NCI-H748 (cell line): ENCODE results near the gene EPHX1.
"Not testable (repeated sequence)": the region's sequence is repeated elsewhere in the genome, so short reads cannot be mapped to it uniquely, and the experiment has no call there.

Source experiments
- DNase-seq: peaks from one replicate; lab custom pipeline; 2025; ENCODE audit not compliant: unreplicated experiment; lab: John Stamatoyannopoulos, UW

The EPHX1 gene

DNA sequence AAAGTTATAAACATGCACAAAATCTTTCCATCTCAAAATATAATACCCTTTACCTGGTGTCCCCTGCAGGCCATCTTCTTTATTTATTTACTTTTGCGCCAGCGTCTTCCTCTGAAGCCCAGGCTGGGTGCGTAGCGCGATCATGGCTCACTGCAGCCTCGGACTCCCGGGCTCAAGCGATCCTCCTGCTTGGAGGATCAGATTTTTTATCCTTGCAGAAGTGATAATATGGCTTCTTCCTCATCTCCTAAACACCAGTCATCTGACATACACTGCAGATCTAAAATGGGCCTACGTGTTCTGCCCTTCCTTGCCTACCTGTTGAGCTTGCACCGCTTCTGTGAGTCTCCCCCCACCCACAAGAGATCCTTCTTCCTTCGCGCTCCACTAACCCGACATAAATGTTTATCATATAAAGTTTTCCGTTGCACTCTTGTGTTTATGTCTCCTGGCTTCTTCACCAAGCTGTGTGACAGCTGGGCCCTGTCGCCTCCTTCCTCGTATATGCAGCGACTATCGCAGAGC, 32.8 kb upstream of the EPHX1 start:
- peak; percentile 61 for DNase-seq

DNA sequence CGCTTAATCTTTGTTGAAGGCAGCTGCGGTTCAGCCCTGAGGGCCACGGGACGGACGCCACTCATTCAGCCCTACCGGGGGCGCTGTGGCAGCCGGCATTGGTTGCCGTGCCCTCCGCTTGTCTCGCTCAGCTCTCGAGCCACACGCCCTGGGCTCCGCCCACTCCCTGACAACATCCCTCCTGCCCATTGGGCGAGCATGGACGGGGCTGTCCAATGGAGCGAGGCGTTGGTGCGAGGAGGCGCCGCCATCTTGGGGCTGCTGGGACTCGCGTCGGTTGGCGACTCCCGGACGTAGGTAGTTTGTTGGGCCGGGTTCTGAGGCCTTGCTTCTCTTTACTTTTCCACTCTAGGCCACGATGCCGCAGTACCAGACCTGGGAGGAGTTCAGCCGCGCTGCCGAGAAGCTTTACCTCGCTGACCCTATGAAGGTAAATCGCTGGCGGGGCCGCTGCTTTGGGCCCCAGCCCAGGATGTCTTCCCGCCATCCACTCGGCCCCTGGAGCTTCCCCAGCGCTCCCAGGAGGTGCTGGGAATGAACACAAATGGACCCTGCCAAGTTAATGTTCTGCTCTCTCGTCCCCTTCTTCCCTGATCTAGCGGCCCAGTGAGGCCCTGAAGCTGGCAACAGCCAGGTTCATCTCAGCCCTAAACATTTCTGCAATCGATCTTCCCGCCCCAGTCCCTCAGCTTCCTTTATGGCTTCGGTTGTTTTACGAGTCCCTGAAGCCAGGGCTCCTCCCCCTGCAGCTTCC, 32.2 kb upstream of the EPHX1 start, which contains the start of gene SRP9:
Gene SRP9 (plus strand): TSS at position 244 of the 754 bp plus-strand sequence. CDS start 115 bp downstream, at position 359.
- peak; percentile 98 for DNase-seq

DNA sequence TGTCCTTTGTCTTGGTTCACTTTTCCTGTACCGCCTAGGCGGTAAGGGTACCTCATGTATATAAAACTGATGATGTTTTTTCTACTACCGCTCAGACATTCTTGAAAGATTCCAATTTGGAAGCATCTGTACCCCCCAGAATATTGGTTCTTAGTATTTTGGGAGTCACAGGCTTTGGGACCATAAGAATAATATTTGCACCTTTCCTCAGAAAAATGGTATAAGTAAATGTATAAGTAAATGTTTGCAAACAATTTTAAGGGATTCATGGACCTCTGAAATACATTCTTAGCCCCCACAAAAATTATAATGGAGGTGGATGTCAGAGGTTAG, 31.6 kb upstream of the EPHX1 start:
- no peak for DNase-seq

DNA sequence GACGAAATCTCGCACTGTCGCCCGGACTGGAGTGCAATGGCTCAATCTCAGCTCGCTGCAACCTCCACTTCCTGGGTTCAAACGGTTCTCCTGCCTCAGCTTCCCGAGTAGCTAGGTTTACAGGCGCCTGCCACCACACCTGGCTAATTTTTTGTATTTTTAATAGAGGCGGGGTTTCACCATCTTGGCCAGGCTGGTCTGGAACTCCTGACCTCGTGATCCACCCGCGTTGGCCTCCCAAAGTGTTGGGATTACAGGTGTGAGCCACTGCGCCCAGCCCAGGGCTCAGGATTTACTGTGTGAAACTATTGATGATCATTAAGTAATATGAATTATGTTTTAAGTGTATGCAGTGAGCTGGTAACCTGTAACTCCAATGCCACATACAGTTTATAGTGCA, 30.8 kb upstream of the EPHX1 start:
- DNase-seq: not testable (repeated sequence)

DNA sequence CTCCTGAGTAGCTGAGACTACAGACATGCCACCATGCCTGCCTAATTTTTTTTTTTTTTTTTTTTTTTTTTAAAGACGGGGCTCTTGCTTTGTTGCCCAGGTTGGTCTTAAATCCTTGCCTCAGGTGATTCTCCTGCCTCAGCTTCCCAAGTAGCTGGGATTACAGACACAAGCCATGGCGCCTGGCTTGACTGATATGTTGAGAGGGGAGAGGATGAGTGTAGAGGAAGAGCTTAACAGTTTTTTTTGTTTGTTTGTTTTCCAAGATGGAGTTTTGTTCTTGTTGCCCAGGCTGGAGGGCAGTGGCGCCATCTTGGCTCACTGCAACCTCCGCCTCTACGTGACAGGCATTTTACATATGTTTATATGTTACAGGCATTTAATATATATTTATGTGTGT, 29.8 kb upstream of the EPHX1 start:
- no peak for DNase-seq

DNA sequence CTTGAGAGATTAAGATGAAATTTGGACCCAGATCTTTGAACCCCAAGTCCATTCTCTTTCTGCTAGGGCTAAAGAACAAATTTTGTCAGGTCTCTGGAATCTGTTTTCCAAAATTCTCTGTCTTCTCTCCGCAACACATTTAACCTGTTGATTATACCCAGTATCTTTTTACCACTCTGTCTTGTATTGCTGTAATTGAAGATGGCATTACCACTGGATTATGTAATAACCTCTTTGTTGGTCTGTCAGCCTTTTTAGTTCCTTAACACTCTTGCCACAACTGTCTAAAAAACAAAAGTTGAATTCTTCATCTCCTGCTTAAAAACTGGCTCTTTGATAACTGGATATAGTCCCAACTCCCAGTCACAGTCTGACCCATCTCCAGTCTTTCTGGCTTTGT, 29.3 kb upstream of the EPHX1 start:
- no peak for DNase-seq

DNA sequence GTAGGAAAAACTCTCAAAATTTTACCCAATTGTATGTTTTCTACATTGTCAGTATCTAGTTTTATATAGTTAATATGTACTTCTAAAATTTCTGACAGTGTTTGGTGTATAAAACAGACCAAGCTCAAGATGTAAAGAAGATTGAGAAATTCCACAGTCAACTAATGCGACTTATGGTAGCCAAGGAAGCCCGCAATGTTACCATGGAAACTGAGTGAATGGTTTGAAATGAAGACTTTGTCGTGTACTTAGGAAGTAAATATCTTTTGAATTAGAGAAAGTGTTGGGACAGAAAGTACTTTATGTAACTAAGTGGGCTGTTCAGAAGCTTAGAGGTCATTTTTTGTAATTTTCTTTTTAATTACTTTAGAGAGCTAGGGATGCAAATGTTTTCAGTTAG, 20.8 kb upstream of the EPHX1 start:
- DNase-seq: not testable (repeated sequence)

DNA sequence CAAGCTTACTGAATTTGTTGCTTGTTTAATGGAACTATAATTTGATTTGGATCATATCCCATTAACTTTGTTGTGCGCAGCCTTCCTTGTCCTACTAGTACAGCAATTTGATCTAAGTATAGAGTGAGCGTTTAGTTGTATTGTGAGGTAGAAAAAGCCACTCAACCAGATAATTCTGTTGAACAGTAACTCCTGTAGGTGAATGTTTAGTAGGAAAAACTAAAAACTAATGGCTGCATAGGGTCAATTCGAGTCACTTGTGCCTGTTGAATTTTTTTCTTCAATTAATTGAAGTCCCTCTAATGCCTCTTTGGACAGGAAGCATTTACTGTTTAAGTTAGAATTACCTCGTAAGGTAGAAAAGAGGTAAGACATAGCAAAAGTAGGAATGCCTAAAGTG, 15.0 kb upstream of the EPHX1 start:
- DNase-seq: no peak

DNA sequence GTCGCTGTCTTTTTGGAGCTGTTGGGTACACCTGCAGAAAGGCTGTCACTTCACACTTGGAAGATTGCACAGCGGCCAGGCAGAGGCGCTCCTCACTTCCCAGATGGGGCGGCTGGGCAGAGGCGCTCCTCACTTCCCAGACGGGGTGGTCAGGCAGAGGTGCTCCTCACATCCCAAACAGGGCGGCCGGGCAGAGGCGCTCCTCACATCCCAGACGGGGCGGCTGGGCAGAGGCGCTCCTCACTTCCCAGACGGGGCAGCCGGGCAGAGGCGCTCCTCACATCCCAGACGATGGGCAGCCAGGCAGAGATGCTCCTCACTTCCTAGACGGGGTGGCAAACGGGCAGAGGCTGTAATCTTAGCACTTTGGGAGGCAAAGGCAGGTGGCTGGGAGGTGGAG, 13.8 kb upstream of the EPHX1 start:
- DNase-seq: not testable (repeated sequence)

DNA sequence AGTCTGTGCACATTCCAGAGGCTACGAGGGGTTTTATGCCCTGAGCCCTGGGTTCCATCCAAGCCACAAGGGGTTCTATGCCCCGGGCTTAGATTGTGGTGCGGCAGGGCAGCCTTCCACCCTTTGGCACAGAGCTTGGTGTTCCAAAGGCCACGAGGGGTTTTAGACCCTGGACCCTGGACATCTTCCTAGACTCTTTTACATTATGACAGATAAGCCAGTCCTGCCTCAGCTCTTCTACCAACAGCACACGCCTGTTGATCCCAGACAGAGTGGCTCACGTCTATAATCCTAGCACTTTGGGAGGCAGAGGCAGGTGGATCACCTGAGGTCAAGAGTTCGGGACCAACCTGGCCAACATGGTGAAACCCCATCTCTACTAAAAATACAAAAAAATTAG, 8.8 kb upstream of the EPHX1 start:
- DNase-seq: not testable (repeated sequence)

DNA sequence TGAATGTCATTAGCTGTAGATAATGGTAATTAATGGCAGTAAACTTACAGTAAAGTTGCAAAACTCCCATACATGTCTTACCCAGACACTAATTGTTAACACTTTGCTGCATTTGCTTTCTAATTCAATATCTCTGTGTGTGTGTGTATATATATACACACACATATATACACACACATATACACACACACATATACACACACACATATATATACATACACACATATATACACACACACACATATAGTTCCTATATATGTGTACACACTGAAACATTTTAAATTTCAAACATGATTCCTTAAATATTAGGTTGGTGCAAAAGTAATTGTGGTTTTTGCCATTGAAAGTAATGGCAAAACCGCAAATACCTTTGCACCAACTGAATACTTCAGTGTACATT, 3.7 kb upstream of the EPHX1 start:
- DNase-seq: no peak

DNA sequence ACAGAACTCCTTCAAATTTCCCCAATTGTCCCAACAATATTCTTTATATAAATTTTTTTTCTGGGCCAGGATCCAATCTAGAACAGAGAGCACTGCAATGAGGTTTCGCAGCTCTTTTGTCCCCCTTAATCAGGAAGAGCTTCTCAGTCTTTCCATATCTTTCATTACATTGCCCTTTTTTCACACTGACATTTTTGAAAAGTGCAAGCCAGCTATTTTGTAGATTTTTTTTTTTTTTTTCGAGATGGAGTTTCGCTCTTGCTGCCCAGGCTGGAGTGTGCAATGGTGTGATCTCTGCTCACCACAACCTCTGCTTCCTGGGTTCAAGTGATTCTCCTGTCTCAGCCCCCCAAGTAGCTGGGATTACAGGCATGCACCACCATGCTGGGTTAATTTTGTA, 3.2 kb upstream of the EPHX1 start:
- DNase-seq: not testable (repeated sequence)

DNA sequence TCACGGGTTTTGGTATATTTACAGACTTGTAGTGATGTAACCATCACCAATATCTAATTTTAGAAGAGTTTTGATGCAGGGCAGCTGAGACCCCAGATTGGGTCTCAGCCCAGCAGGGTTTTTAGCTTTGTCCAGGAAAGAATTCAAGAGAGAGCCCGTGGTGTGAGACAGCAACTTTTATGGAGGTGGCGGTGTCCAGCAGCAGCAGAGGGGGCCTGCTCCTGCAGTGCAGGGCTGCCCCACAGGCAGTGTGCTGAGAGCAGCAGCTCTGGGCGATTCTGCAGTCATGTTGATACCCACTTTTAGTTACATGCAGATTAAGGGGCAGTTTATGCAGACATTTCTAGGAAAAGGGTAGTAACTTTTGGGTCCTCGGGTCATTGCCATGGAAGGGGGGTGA, 1.8 kb upstream of the EPHX1 start:
- DNase-seq: no peak

DNA sequence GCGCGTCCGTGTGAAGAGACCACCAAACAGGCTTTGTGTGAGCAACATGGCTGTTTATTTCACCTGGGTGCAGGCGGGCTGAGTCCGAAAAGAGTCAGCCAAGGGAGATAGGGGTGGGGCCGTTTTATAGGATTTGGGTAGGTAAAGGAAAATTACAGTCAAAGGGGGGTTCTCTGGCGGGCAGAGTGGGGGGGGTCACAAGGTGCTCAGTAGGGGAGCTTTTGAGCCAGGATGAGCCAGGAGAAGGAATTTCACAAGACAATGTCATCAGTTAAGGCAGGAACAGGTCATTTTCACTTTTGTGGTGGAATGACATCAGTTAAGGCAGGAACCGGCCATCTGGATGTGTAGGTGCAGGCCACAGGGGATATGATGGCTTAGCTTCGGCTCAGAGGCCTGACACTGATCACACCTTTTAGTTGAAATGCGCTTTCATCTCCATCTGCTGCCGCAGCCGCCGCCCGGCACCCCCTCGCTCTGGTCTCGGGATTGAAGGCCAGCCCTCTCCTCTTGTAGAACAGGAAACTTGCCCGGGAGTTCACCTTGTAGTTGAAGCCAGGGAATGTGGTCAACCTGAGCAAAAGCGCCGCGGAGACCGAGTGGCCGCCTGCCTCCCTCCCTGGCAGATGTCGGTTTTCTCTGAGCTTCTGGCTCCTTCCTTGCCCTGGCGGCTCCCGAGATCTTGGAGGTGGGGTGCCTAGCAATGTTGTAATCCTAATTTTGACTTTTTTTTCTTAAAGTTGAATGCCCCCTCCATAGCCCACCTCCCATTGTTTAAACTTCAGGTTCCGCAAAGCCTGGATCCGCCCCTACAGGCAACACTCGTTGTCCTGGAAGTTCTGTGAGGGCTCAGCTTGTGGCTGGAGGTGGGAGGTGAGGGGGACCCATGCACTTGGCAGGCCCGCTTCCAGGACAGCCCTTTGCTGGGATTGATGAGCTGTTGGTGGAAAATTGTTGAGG, 935 bp downstream of the EPHX1 start:
- DNase-seq: peak; percentile 4

DNA sequence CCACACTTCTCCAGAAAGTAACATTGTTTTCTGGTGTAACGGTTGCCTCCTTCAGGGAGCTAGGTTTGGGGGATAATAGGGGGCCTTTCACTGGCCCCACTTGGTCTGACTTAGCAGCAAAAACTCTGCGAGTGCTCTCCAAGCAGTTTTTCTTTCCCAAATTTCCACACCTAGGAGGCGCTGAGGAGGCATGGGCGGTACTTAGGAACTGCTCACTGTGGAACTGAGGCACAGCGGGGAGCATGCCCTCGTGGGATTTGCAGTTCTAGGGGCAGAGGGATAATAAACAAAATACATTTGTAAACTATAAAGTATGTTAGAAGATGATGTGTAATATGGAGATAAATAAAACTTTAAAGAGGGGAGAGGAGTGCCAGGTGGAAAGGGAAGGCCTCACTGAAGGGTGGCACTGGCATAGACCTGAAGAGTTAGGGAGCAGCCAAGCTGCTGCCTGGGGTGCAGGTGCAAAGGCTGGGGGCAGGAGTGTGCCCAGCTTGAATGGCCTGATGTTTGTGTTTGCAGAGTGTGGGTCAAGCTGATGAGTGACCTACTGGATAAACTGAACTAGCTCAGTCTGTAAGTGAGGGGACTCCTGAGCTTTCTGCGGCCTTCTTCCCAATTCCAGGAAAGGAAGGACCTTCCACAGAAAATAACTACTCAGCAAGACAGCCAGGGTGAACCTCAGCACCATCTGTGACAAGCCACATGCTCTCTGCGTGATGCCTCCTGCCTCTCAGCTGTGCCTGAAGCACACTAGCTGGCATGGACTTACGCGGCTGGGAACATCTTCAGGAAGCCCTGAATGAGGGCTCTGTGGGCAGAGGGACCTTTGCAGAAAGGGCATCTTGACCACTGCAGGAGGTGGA, 1.9 kb downstream of the EPHX1 start:
- peak; percentile 10 for DNase-seq

DNA sequence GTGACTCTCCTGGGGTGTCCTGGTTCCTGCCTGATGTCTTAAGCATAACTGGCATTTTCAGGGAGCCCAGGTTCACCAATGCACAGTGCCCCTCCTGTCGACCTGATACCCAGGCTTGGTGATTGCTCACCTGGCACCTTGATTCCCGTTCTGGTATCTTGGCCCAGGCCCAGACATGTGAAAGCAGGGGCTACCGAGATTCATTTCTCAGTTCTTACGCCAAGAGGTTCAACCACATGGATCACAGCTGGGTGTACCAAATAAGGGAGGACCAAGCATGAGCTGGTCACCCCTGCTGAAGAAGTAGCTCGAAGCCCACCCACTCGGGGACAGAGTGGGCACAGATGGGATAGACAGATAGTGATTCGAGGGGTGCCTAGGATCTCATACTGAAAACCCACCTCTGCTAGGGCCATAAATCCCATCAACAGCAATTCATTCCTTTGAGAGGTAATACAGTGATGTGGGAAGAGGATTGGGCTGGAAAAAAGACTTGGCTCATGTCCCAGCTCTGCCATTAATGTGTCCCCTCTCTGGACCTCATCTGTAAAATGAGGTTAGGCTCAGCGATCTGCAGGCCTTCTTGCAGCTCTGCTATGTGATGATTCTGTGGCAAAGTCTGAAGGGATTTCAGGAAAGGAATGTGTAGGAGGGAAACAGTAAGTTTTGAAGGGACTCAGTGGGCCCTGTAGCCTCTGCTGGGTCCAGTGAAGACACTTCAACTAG, 2.7 kb downstream of the EPHX1 start:
- no peak for DNase-seq

DNA sequence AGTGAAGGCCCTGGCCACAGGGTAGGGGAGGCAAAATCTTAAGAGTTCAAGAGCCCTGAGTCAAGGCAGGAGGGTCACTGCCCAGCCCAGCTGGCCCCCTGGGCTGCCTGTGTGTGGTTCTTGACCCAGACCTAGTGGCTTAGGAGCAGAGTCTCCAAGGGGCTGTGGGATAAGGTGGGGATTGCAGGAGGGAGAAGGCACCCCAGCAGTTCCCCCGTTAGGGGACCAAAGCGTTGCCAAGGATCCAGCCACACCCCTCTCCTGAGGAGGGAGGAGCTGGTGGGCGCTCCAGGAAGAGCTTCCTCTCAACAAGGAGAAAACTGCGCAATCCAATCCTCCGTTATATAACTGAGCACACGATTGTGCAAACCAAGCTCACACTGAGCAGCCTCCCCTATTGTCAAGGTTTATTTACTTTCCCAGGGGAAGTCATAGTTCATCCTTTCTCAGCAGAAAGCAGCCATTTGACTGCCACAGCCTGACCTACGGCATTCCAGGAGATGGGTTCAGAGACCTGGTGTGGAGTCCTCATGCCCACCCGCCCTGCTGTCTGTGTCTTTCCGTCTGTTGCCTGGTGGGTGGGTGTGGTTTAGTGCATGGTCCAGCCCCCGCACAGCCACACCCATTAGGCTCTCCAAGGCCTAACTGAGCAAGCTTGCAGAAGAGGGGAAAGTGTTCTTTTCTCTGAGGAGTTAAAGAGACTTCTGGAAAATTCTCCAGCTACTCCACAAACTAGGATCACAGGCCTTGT, 3.5 kb downstream of the EPHX1 start:
- peak; percentile 77 for DNase-seq

DNA sequence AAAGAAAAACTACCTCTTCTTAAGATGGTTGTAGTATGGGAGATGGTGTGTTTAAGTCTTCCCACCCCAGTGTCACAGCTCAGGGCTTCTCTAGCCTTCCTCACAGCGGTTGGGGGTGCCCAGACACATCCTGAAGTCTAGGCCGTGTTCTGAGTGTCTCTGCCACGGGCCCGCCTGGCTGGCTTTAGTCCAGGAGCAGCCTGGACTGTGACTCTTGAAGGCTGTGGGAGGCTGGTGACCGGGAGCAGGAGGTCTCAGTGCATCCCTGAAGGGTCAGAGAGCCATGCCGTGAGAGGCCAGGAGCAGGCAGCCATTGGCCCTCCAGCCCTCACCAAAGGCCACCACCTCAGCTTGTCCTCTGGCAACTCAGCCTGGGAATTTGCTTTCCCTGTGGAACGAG, 4.5 kb downstream of the EPHX1 start:
- no peak for DNase-seq

DNA sequence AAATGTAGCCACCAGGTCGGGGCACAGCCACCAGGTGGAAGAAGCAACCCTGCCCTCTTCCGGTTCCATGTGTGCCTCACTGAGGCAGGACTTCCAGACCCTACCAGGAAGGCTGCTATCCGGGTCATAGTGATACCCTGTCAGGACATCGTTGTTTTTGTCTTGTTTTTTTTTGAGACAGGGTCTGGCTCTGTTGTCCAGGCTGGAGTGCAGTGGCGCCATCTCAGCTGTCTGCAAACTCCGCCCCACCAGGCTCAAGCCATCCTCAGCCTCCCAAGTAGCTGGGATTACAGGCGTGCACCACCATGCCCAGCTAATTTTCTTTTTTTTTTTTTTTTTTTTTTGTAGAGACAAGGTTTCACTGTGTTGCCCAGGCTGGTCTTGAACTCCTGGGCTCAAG, 5.2 kb downstream of the EPHX1 start:
- not testable (repeated sequence) for DNase-seq
